WTC11 (cell line): ENCODE measurements around the gene NUAK2.

ENCODE experiments used
- GRHL2 ChIP-seq: fragments of 250-450 bp; sonication (Bioruptor Pico); IDR thresholded peaks from 2 replicates; pipeline ENCODE4 v1.8.0; 2022; ENCODE audit warnings: mild to moderate bottlenecking, moderate library complexity; ENCODE audit not compliant: insufficient replicate concordance, severe bottlenecking
- TF ChIP-seq, protein P1 (sequence below): sonication (generic); formaldehyde crosslinking; IDR thresholded peaks from 2 replicates; pipeline ENCODE4 v1.8.0; 2022; ENCODE audit warnings: mild to moderate bottlenecking, missing genetic modification reagents
- TF ChIP-seq, protein P2 (sequence below): fragments of 200-600 bp; IDR thresholded peaks from 2 replicates; pipeline ENCODE4 v1.8.0; 2022; ENCODE audit warnings: antibody characterized with exemption

DNA sequence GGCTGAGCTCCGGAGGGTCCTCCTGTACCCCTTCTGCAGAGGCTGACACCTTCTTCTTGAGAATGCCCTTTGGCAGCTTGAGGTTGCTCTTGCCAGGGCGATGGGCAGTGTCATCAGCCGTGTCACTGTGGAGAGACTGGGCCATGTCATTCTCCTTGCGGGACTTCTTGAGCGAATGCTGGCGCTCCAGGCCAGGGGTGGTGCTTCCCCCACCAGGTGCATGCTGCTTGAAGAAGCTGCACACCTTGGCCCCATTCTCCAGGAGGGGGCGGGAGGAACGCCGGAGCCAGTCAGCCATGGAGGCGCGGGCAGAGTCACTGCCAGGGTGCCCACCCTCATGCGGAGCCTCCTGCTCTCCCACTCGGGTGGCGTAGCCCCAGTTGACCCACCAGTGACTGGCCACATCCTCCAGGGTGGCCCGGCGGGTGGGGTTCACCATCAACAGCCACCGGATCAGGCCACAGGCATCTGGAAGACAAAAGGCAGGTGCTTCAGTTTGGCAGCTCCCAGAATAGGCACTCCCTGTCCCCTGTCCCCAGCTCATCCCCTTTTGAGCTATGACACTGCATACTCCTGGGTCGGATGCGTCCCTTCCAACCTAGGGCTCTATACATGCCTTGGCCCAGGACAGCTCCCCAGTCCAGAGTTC is 17.4 kb downstream of the NUAK2 start:
- TF ChIP-seq, protein P1, sequence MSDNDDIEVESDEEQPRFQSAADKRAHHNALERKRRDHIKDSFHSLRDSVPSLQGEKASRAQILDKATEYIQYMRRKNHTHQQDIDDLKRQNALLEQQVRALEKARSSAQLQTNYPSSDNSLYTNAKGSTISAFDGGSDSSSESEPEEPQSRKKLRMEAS = no peak
- no peak for TF ChIP-seq GRHL2 (CRISPR knock-in tag)
- TF ChIP-seq, protein P2, sequence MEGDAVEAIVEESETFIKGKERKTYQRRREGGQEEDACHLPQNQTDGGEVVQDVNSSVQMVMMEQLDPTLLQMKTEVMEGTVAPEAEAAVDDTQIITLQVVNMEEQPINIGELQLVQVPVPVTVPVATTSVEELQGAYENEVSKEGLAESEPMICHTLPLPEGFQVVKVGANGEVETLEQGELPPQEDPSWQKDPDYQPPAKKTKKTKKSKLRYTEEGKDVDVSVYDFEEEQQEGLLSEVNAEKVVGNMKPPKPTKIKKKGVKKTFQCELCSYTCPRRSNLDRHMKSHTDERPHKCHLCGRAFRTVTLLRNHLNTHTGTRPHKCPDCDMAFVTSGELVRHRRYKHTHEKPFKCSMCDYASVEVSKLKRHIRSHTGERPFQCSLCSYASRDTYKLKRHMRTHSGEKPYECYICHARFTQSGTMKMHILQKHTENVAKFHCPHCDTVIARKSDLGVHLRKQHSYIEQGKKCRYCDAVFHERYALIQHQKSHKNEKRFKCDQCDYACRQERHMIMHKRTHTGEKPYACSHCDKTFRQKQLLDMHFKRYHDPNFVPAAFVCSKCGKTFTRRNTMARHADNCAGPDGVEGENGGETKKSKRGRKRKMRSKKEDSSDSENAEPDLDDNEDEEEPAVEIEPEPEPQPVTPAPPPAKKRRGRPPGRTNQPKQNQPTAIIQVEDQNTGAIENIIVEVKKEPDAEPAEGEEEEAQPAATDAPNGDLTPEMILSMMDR = no peak
